Tibial nerve (tissue), 4 donors: Measurements from ENCODE around the gene ASTN1. TPM values are rescaled to one million over a fixed set of nuclear protein-coding genes. Genes with fewer than 3 reads are reported as not detected.

Source experiments
- DNase-seq, 2 donors: peaks; one replicate each; pipeline ENCODE4 v3.0.0-alpha.2; 2019; ENCODE audit warnings: low spot score in 2 of 2
- H3K27ac ChIP-seq, 4 donors: fragments of 200-600 bp; sonication (generic) in 3 of 4; one replicate each; pipeline ENCODE4 v1.5.1; 2017 to 2019; ENCODE audit warnings: mild to moderate bottlenecking in 1 of 4
- H3K27me3 ChIP-seq, 2 donors: fragments of 200-600 bp; sonication (generic) in 1 of 2; one replicate each; pipeline versions ENCODE4 v1.5.1 to v1.6.0; 2017 to 2019
- H3K36me3 ChIP-seq, 3 donors: fragments of 200-600 bp; sonication (generic); one replicate each; pipeline ENCODE4 v1.5.1; 2018 to 2019
- H3K4me1 ChIP-seq, 4 donors: fragments of 200-600 bp; sonication (generic) in 3 of 4; one replicate each; pipeline ENCODE4 v1.5.1; 2017 to 2019
- H3K4me3 ChIP-seq, 4 donors: fragments of 200-600 bp; sonication (generic) in 3 of 4; one replicate each; pipeline ENCODE4 v1.5.1; 2017 to 2019; ENCODE audit warnings: mild to moderate bottlenecking in 1 of 4, moderate library complexity in 1 of 4
- H3K9me3 ChIP-seq, 4 donors: fragments of 200-600 bp; sonication (generic) in 3 of 4; one replicate each; pipeline ENCODE4 v1.5.1; 2017 to 2019
- CTCF ChIP-seq, 5 experiments: fragments of 200-600 bp in 3 of 5; fragments of 450-650 bp in 2 of 5; sonication (generic) in 3 of 5; IDR thresholded peaks; one replicate each; pipeline ENCODE4 v1.5.1; 2016 to 2019; ENCODE audit warnings: antibody characterized with exemption in 5 of 5, mild to moderate bottlenecking in 3 of 5, moderate library complexity in 2 of 5
- EP300 ChIP-seq, 2 donors: sonication (generic); formaldehyde crosslinking; IDR thresholded peaks; one replicate each; pipeline ENCODE4 v1.6.1; 2017; ENCODE audit warnings: antibody characterized with exemption in 2 of 2, mild to moderate bottlenecking in 1 of 2
- POLR2A ChIP-seq, 2 donors: fragments of 450-650 bp; IDR thresholded peaks; one replicate each; pipeline ENCODE4 v1.6.1; 2017; ENCODE audit warnings: antibody characterized with exemption in 2 of 2, mild to moderate bottlenecking in 2 of 2, moderate library complexity in 2 of 2
- WGBS, 2 donors: methylation state at CpG; one replicate each; pipeline ENCODE4 v1.1.5; 2018; 5-methylcytosine and 5-hydroxymethylcytosine counted together
- total RNA-seq, 4 donors: library from RNA; depleted of rRNA; stranded (reverse); fragments of >200 nt; gene quantifications; one replicate each; pipeline ENCODE4 v1.1.0, GENCODE V29; 2016

The ASTN1 gene
- total RNA-seq, 4 donors from 2014 or later, result 0.30 to 0.63 TPM; not detected in 2

- no peaks in the 10 kb centered on the region for H3K9me3 ChIP-seq
These were observed 188.3 kb downstream of the ASTN1 start for GRCh38 chr1:176976225-176976624.

GRCh38 chr1:176964687-176965086 lies 199.8 kb downstream of the ASTN1 start:
- no peak overlapping the region for H3K4me3 ChIP-seq
- H3K9me3 ChIP-seq, result no peaks in the 10 kb centered on the region
- no peak overlapping the region for H3K27ac ChIP-seq
- H3K27me3 ChIP-seq, result no peaks in the 10 kb centered on the region
- H3K36me3 ChIP-seq, result no peaks in the 10 kb centered on the region
- no peak for DNase-seq
- 88 to 92% methylated on average over 2 of the region's 2 CpGs for WGBS, 2 donors
- H3K4me1 ChIP-seq, result no peaks in the 10 kb centered on the region
- no peak for TF ChIP-seq CTCF (IDR thresholded peaks at IDR 0.05)
- no peak for TF ChIP-seq EP300 (IDR thresholded peaks at IDR 0.05)
- no peak for TF ChIP-seq POLR2A (IDR thresholded peaks at IDR 0.05)

More at GRCh38 chr1:176976225-176976624, 188.3 kb downstream of the ASTN1 start:
- Histone ChIP-seq H3K27me3 (no peaks in the 10 kb centered on the region), H3K27ac (no peak overlapping the region), H3K36me3 (no peaks in the 10 kb centered on the region), H3K4me1 (no peaks in the 10 kb centered on the region), H3K4me3 (no peak overlapping the region)
- WGBS, 2 donors, result 47 to 49% methylated on average over 4 of the region's 4 CpGs
- TF ChIP-seq CTCF (IDR thresholded peaks at IDR 0.05), result no peak
- TF ChIP-seq EP300 (IDR thresholded peaks at IDR 0.05), result no peak
- TF ChIP-seq POLR2A (IDR thresholded peaks at IDR 0.05), result no peak
- DNase-seq, result no peak

- H3K36me3 ChIP-seq, result no peaks in the 10 kb centered on the region
- H3K4me1 ChIP-seq, result no peaks in the 10 kb centered on the region
- no peaks in the 10 kb centered on the region for H3K9me3 ChIP-seq
- H3K27me3 ChIP-seq, result no peaks in the 10 kb centered on the region
- WGBS, 2 donors, result 55 to 74% methylated on average over 2 of the region's 2 CpGs
- TF ChIP-seq POLR2A (IDR thresholded peaks at IDR 0.05) (no peak), CTCF (IDR thresholded peaks at IDR 0.05) (no peak)
- no peak overlapping the region for H3K4me3 ChIP-seq
- no peak for DNase-seq
- H3K27ac ChIP-seq, result no peak overlapping the region
These were observed 201.3 kb downstream of the ASTN1 start for GRCh38 chr1:176963181-176963580.

GRCh38 chr1:176961678-176962077 lies 202.8 kb downstream of the ASTN1 start:
- Histone ChIP-seq H3K9me3 (no peaks in the 10 kb centered on the region), H3K27me3 (no peaks in the 10 kb centered on the region), H3K36me3 (no peaks in the 10 kb centered on the region), H3K4me1 (no peaks in the 10 kb centered on the region), H3K4me3 (no peak overlapping the region), H3K27ac (no peak overlapping the region)
- WGBS, 2 donors, result 89 to 94% methylated on average over 2 of the region's 2 CpGs
- TF ChIP-seq EP300 (IDR thresholded peaks at IDR 0.05), result no peak
- TF ChIP-seq CTCF (IDR thresholded peaks at IDR 0.05), result no peak
- no peak for TF ChIP-seq POLR2A (IDR thresholded peaks at IDR 0.05)
- no peak for DNase-seq

GRCh38 chr1:176959191-176959820 lies 205.2 kb downstream of the ASTN1 start:
- no peak for DNase-seq
- Histone ChIP-seq H3K9me3 (no peaks in the 10 kb centered on the region), H3K27me3 (no peaks in the 10 kb centered on the region), H3K36me3 (no peaks in the 10 kb centered on the region), H3K4me1 (no peaks in the 10 kb centered on the region), H3K4me3 (no peak overlapping the region), H3K27ac (no peak overlapping the region)
- TF ChIP-seq POLR2A (IDR thresholded peaks at IDR 0.05) (no peak), EP300 (IDR thresholded peaks at IDR 0.05) (no peak), CTCF (IDR thresholded peaks at IDR 0.05) (no peak)
- 54 to 59% methylated on average over 3 of the region's 3 CpGs for WGBS, 2 donors
